Vagina (tissue), 2 donors: ENCODE measurements around the gene SLC36A3.

Experiments
- CTCF ChIP-seq, 3 experiments: fragments of 450-650 bp in 2 of 3; fragments of 200-600 bp in 1 of 3; sonication (generic) in 1 of 3; IDR thresholded peaks; one replicate each; pipeline ENCODE4 v1.5.1; 2017 to 2019; ENCODE audit warnings: antibody characterized with exemption in 3 of 3, mild to moderate bottlenecking in 2 of 3, moderate library complexity in 2 of 3
- POLR2A ChIP-seq, 2 donors: fragments of 450-650 bp; IDR thresholded peaks; one replicate each; pipeline ENCODE4 v1.6.1; 2017; ENCODE audit warnings: antibody characterized with exemption in 2 of 2, mild to moderate bottlenecking in 2 of 2, moderate library complexity in 2 of 2
- POLR2AphosphoS5 ChIP-seq, 2 donors: sonication (generic); formaldehyde crosslinking; IDR thresholded peaks; one replicate each; pipeline ENCODE4 v1.9.0; 2017; ENCODE audit warnings: antibody characterized with exemption in 2 of 2, mild to moderate bottlenecking in 2 of 2, low read depth in 1 of 2; ENCODE audit not compliant: insufficient read depth in 1 of 2

GRCh38 chr5:151239237-151239861 is 64.2 kb downstream of the SLC36A3 start:
- TF ChIP-seq CTCF (IDR thresholded peaks at IDR 0.05) (peak in 2 of 3 experiments; percentile 21 to 81), POLR2AphosphoS5 (IDR thresholded peaks at IDR 0.05; ENCODE audit: insufficient read depth in 1 of 2, low read depth in 1 of 2) (no peak), POLR2A (IDR thresholded peaks at IDR 0.05) (no peak)
